ENCODE results near the gene OSMR.
"Not testable (repeated sequence)": the region's sequence is repeated elsewhere in the genome, so short reads cannot be mapped to it uniquely, and the experiment has no call there.

The OSMR gene

GRCh38 chr5:38843665-38844064, 2.1 kb upstream of the OSMR start:
- TF ChIP-seq CTCF (IDR thresholded peaks at IDR 0.05; ENCODE audit: insufficient read depth, low read depth, low read length, missing control alignments) = no peak
- no peak overlapping the region for H3K4me3 ChIP-seq (ENCODE audit: low read length)
- no peak for DNase-seq (ENCODE audit: low read depth)

- no peak for DNase-seq (ENCODE audit: low read depth)
- no peak for TF ChIP-seq CTCF (IDR thresholded peaks at IDR 0.05; ENCODE audit: insufficient read depth, low read depth, low read length, missing control alignments)
- peak overlapping the region; percentile 64 for H3K4me3 ChIP-seq (ENCODE audit: low read length)
Measured at GRCh38 chr5:38846379-38847011, 683 bp downstream of the OSMR start.

GRCh38 chr5:38847559-38848347, 1.9 kb downstream of the OSMR start:
- no peak for DNase-seq (ENCODE audit: low read depth)
- H3K4me3 ChIP-seq (ENCODE audit: low read length) = peak overlapping the region; percentile 64
- no peak for TF ChIP-seq CTCF (IDR thresholded peaks at IDR 0.05; ENCODE audit: insufficient read depth, low read depth, low read length, missing control alignments)

- H3K4me3 ChIP-seq (ENCODE audit: low read length) = no peak overlapping the region
Measured at GRCh38 chr5:38848637-38849036, 2.8 kb downstream of the OSMR start.

GRCh38 chr5:38851640-38852039, 5.8 kb downstream of the OSMR start:
- DNase-seq (ENCODE audit: low read depth); H3K4me3 ChIP-seq (ENCODE audit: low read length): not testable (repeated sequence)

More at GRCh38 chr5:38848637-38849036, 2.8 kb downstream of the OSMR start:
- DNase-seq (ENCODE audit: low read depth) = no peak
- TF ChIP-seq CTCF (IDR thresholded peaks at IDR 0.05; ENCODE audit: insufficient read depth, low read depth, low read length, missing control alignments) = no peak

GRCh38 chr5:38853753-38854470, 8.1 kb downstream of the OSMR start:
- no peak overlapping the region for H3K4me3 ChIP-seq (ENCODE audit: low read length)
- TF ChIP-seq CTCF (IDR thresholded peaks at IDR 0.05; ENCODE audit: insufficient read depth, low read depth, low read length, missing control alignments) = no peak
- DNase-seq (ENCODE audit: low read depth) = peak; percentile 98

- DNase-seq (ENCODE audit: low read depth) = no peak
- H3K4me3 ChIP-seq (ENCODE audit: low read length) = no peak overlapping the region
- TF ChIP-seq CTCF (IDR thresholded peaks at IDR 0.05; ENCODE audit: insufficient read depth, low read depth, low read length, missing control alignments) = no peak
Measured at GRCh38 chr5:38854907-38855306, 9.1 kb downstream of the OSMR start.

Measured in epithelial cell of esophagus (primary cell).